Adipocyte (in vitro differentiated cells): ENCODE results near the gene UNC50.

Source experiments
- DNase-seq: peaks from one replicate; pipeline ENCODE4 v3.0.0-alpha.2; 2015; ENCODE audit warnings: low read depth
- H3K27me3 ChIP-seq: replicated peaks from 2 replicates; pipeline ENCODE4 v1.7.0; 2013; ENCODE audit warnings: mild to moderate bottlenecking, low read length, moderate library complexity; ENCODE audit not compliant: control insufficient read depth, insufficient read depth
- H3K36me3 ChIP-seq: 2 replicates; pipeline ENCODE4 v1.7.0; 2013; ENCODE audit warnings: low read length, mild to moderate bottlenecking, moderate library complexity; ENCODE audit not compliant: control insufficient read depth, insufficient read depth, severe bottlenecking
- H3K4me1 ChIP-seq: 2 replicates; pipeline ENCODE4 v1.7.0; 2013; ENCODE audit warnings: mild to moderate bottlenecking, low read length, moderate library complexity; ENCODE audit not compliant: control insufficient read depth, insufficient read depth
- H3K4me3 ChIP-seq: 2 replicates; pipeline ENCODE4 v1.7.0; 2013; ENCODE audit warnings: mild to moderate bottlenecking, low read length, moderate library complexity
- H3K9ac ChIP-seq: 2 replicates; pipeline ENCODE4 v1.7.0; 2013; ENCODE audit warnings: mild to moderate bottlenecking, low read length, moderate library complexity
- H3K9me3 ChIP-seq: 2 replicates; pipeline ENCODE4 v1.7.0; 2013; ENCODE audit warnings: mild to moderate bottlenecking, low read length, moderate library complexity; ENCODE audit not compliant: control insufficient read depth

UNC50 gene

GRCh38 chr2:98617149-98617548 lies 8.8 kb downstream of the UNC50 start:
- no peaks in the 10 kb centered on the region for H3K27me3 ChIP-seq
- H3K4me1 ChIP-seq, result no peaks in the 10 kb centered on the region
- H3K9ac ChIP-seq, result no peak overlapping the region
- DNase-seq, result no peak
- H3K4me3 ChIP-seq, result no peak overlapping the region
- no peaks in the 10 kb centered on the region for H3K9me3 ChIP-seq
- peaks cover 72% of the 10 kb centered on the region for H3K36me3 ChIP-seq

GRCh38 chr2:98623657-98624056 lies 15.3 kb downstream of the UNC50 start:
- DNase-seq, result peak; percentile 31
- Histone ChIP-seq H3K4me1 (no peaks in the 10 kb centered on the region), H3K4me3 (no peak overlapping the region), H3K27me3 (no peaks in the 10 kb centered on the region), H3K36me3 (peaks cover 10% of the 10 kb centered on the region), H3K9me3 (peaks cover 5% of the 10 kb centered on the region), H3K9ac (no peak overlapping the region)

- Histone ChIP-seq H3K9ac (no peak overlapping the region), H3K4me3 (no peak overlapping the region), H3K27me3 (peaks cover 3% of the 10 kb centered on the region), H3K4me1 (no peaks in the 10 kb centered on the region), H3K9me3 (peaks cover 5% of the 10 kb centered on the region), H3K36me3 (no peaks in the 10 kb centered on the region)
- DNase-seq, result no peak
Measured at GRCh38 chr2:98632351-98632750, 24.0 kb downstream of the UNC50 start.

- Histone ChIP-seq H3K4me1 (no peaks in the 10 kb centered on the region), H3K9ac (no peak overlapping the region), H3K9me3 (no peaks in the 10 kb centered on the region), H3K27me3 (peaks cover 3% of the 10 kb centered on the region), H3K36me3 (no peaks in the 10 kb centered on the region), H3K4me3 (no peak overlapping the region)
- DNase-seq, result peak; percentile 28
Measured at GRCh38 chr2:98634406-98635092, 26.2 kb downstream of the UNC50 start.

GRCh38 chr2:98637401-98638147 lies 29.2 kb downstream of the UNC50 start:
- no peaks in the 10 kb centered on the region for H3K36me3 ChIP-seq
- no peak overlapping the region for H3K9ac ChIP-seq
- H3K27me3 ChIP-seq, result peaks cover 3% of the 10 kb centered on the region
- H3K4me1 ChIP-seq, result no peaks in the 10 kb centered on the region
- no peaks in the 10 kb centered on the region for H3K9me3 ChIP-seq
- H3K4me3 ChIP-seq, result no peak overlapping the region
- no peak for DNase-seq

- Histone ChIP-seq H3K36me3 (no peaks in the 10 kb centered on the region), H3K9ac (no peak overlapping the region), H3K9me3 (no peaks in the 10 kb centered on the region), H3K27me3 (no peaks in the 10 kb centered on the region), H3K4me1 (no peaks in the 10 kb centered on the region), H3K4me3 (no peak overlapping the region)
- DNase-seq, result peak; percentile 15
Measured at GRCh38 chr2:98643496-98644100, 35.2 kb downstream of the UNC50 start.

- Histone ChIP-seq H3K27me3 (no peaks in the 10 kb centered on the region), H3K4me3 (no peak overlapping the region), H3K9ac (no peak overlapping the region), H3K9me3 (no peaks in the 10 kb centered on the region), H3K4me1 (no peaks in the 10 kb centered on the region), H3K36me3 (no peaks in the 10 kb centered on the region)
- no peak for DNase-seq
Measured at GRCh38 chr2:98647636-98648035, 39.2 kb downstream of the UNC50 start.

GRCh38 chr2:98648451-98648850 lies 40.1 kb downstream of the UNC50 start:
- Histone ChIP-seq H3K36me3 (no peaks in the 10 kb centered on the region), H3K9ac (no peak overlapping the region), H3K4me3 (no peak overlapping the region), H3K9me3 (no peaks in the 10 kb centered on the region), H3K27me3 (no peaks in the 10 kb centered on the region), H3K4me1 (no peaks in the 10 kb centered on the region)
- no peak for DNase-seq

- no peaks in the 10 kb centered on the region for H3K4me1 ChIP-seq
- no peak overlapping the region for H3K4me3 ChIP-seq
- no peaks in the 10 kb centered on the region for H3K9me3 ChIP-seq
- DNase-seq, result peak; percentile 87
- H3K9ac ChIP-seq, result no peak overlapping the region
- H3K27me3 ChIP-seq, result no peaks in the 10 kb centered on the region
- no peaks in the 10 kb centered on the region for H3K36me3 ChIP-seq
Measured at GRCh38 chr2:98649135-98649991, 41.0 kb downstream of the UNC50 start.

GRCh38 chr2:98649992-98650375 lies 41.6 kb downstream of the UNC50 start:
- DNase-seq, result no peak
- H3K4me3 ChIP-seq, result no peak overlapping the region
- no peak overlapping the region for H3K9ac ChIP-seq

GRCh38 chr2:98650998-98651397 lies 42.6 kb downstream of the UNC50 start:
- Histone ChIP-seq H3K36me3 (no peaks in the 10 kb centered on the region), H3K4me3 (no peak overlapping the region), H3K27me3 (no peaks in the 10 kb centered on the region), H3K4me1 (no peaks in the 10 kb centered on the region), H3K9ac (no peak overlapping the region), H3K9me3 (no peaks in the 10 kb centered on the region)
- DNase-seq, result no peak

More at GRCh38 chr2:98649992-98650375, 41.6 kb downstream of the UNC50 start:
- Histone ChIP-seq H3K36me3 (no peaks in the 10 kb centered on the region), H3K27me3 (no peaks in the 10 kb centered on the region), H3K4me1 (no peaks in the 10 kb centered on the region), H3K9me3 (no peaks in the 10 kb centered on the region)
